Measurements from ENCODE around the gene TLR1.
"Not testable (repeated sequence)": the region's sequence is repeated elsewhere in the genome, so short reads cannot be mapped to it uniquely, and the experiment has no call there.

Gene TLR1

GRCh38 chr4:38777925-38778324 lies 26.7 kb downstream of the TLR1 start:
- H3K9me3 Mint-ChIP-seq; intact Hi-C loops (cut with micrococcal nuclease); H3K27ac Mint-ChIP-seq; H3K4me3 Mint-ChIP-seq; H3K27me3 Mint-ChIP-seq; H3K36me3 Mint-ChIP-seq (ENCODE audit: low read depth): not testable (repeated sequence)
- H3K4me1 Mint-ChIP-seq (ENCODE audit: low read depth) = peaks cover 13% of the 10 kb centered on the region

- no peaks in the 10 kb centered on the region for H3K36me3 Mint-ChIP-seq (ENCODE audit: low read depth)
These were observed 29.3 kb downstream of the TLR1 start for GRCh38 chr4:38775326-38775725.

GRCh38 chr4:38774181-38774955 lies 30.2 kb downstream of the TLR1 start:
- intact Hi-C loops (cut with micrococcal nuclease) = no loop called here
- Mint-ChIP-seq H3K4me3 (no peak overlapping the region), H3K27ac (no peak overlapping the region), H3K4me1 (ENCODE audit: low read depth) (peaks cover 8% of the 10 kb centered on the region), H3K36me3 (ENCODE audit: low read depth) (no peaks in the 10 kb centered on the region), H3K27me3 (no peaks in the 10 kb centered on the region), H3K9me3 (peaks cover 10% of the 10 kb centered on the region)

More at GRCh38 chr4:38775326-38775725, 29.3 kb downstream of the TLR1 start:
- Mint-ChIP-seq H3K4me3 (no peak overlapping the region), H3K4me1 (ENCODE audit: low read depth) (peaks cover under 1% of the 10 kb centered on the region), H3K27me3 (no peaks in the 10 kb centered on the region), H3K9me3 (peaks cover 10% of the 10 kb centered on the region), H3K27ac (no peak overlapping the region)
- intact Hi-C loops (cut with micrococcal nuclease) = no loop called here

- H3K36me3 Mint-ChIP-seq (ENCODE audit: low read depth); H3K27me3 Mint-ChIP-seq; H3K4me3 Mint-ChIP-seq; intact Hi-C loops (cut with micrococcal nuclease); H3K27ac Mint-ChIP-seq: not testable (repeated sequence)
- H3K9me3 Mint-ChIP-seq = peaks cover 17% of the 10 kb centered on the region
- H3K4me1 Mint-ChIP-seq (ENCODE audit: low read depth) = peaks cover 38% of the 10 kb centered on the region
These were observed 34.3 kb downstream of the TLR1 start for GRCh38 chr4:38770281-38770680.

- Mint-ChIP-seq H3K4me3 (no peak overlapping the region), H3K36me3 (ENCODE audit: low read depth) (no peaks in the 10 kb centered on the region), H3K27me3 (no peaks in the 10 kb centered on the region), H3K27ac (no peak overlapping the region), H3K9me3 (peaks cover 17% of the 10 kb centered on the region), H3K4me1 (ENCODE audit: low read depth) (peaks cover 42% of the 10 kb centered on the region)
- intact Hi-C loops (cut with micrococcal nuclease) = no loop called here
These were observed 34.7 kb downstream of the TLR1 start for GRCh38 chr4:38769857-38770256.

- H3K9me3 Mint-ChIP-seq = peaks cover 17% of the 10 kb centered on the region
- no peaks in the 10 kb centered on the region for H3K36me3 Mint-ChIP-seq (ENCODE audit: low read depth)
- peak overlapping the region; percentile 73 for H3K27ac Mint-ChIP-seq
- no peak overlapping the region for H3K4me3 Mint-ChIP-seq
- intact Hi-C loops (cut with micrococcal nuclease) = no loop called here
- H3K27me3 Mint-ChIP-seq = no peaks in the 10 kb centered on the region
- H3K4me1 Mint-ChIP-seq (ENCODE audit: low read depth) = peaks cover 43% of the 10 kb centered on the region
These were observed 35.1 kb downstream of the TLR1 start for GRCh38 chr4:38769441-38769840.

- Mint-ChIP-seq H3K4me1 (ENCODE audit: low read depth) (peaks cover 47% of the 10 kb centered on the region), H3K27me3 (no peaks in the 10 kb centered on the region), H3K4me3 (peak overlapping the region; percentile 14), H3K9me3 (peaks cover 17% of the 10 kb centered on the region), H3K36me3 (ENCODE audit: low read depth) (no peaks in the 10 kb centered on the region), H3K27ac (peak overlapping the region; percentile 73)
- intact Hi-C loops (cut with micrococcal nuclease) = no loop called here
These were observed 35.6 kb downstream of the TLR1 start for GRCh38 chr4:38768968-38769394.

GRCh38 chr4:38766940-38767339 lies 37.7 kb downstream of the TLR1 start:
- H3K9me3 Mint-ChIP-seq = peaks cover 17% of the 10 kb centered on the region
- H3K27me3 Mint-ChIP-seq; intact Hi-C loops (cut with micrococcal nuclease); H3K4me3 Mint-ChIP-seq; H3K36me3 Mint-ChIP-seq (ENCODE audit: low read depth): not testable (repeated sequence)
- peak overlapping the region; percentile 6 for H3K27ac Mint-ChIP-seq
- peaks cover 57% of the 10 kb centered on the region for H3K4me1 Mint-ChIP-seq (ENCODE audit: low read depth)

GRCh38 chr4:38765382-38765781 lies 39.2 kb downstream of the TLR1 start:
- Mint-ChIP-seq H3K27me3 (no peaks in the 10 kb centered on the region), H3K4me3 (no peak overlapping the region), H3K9me3 (peaks cover 17% of the 10 kb centered on the region), H3K36me3 (ENCODE audit: low read depth) (no peaks in the 10 kb centered on the region), H3K27ac (no peak overlapping the region), H3K4me1 (ENCODE audit: low read depth) (peaks cover 71% of the 10 kb centered on the region)
- intact Hi-C loops (cut with micrococcal nuclease) = no loop called here

- Mint-ChIP-seq H3K9me3 (peaks cover 17% of the 10 kb centered on the region), H3K27ac (no peak overlapping the region)
These were observed 40.3 kb downstream of the TLR1 start for GRCh38 chr4:38764277-38764676.

GRCh38 chr4:38762560-38762959 lies 42.0 kb downstream of the TLR1 start:
- intact Hi-C loops (cut with micrococcal nuclease) = no loop called here
- Mint-ChIP-seq H3K4me1 (ENCODE audit: low read depth) (peaks cover 61% of the 10 kb centered on the region), H3K4me3 (no peak overlapping the region), H3K27me3 (no peaks in the 10 kb centered on the region), H3K9me3 (peaks cover 15% of the 10 kb centered on the region), H3K36me3 (ENCODE audit: low read depth) (no peaks in the 10 kb centered on the region), H3K27ac (peak overlapping the region; percentile 96)

More at GRCh38 chr4:38764277-38764676, 40.3 kb downstream of the TLR1 start:
- no peaks in the 10 kb centered on the region for H3K36me3 Mint-ChIP-seq (ENCODE audit: low read depth)
- peaks cover 66% of the 10 kb centered on the region for H3K4me1 Mint-ChIP-seq (ENCODE audit: low read depth)
- H3K27me3 Mint-ChIP-seq = no peaks in the 10 kb centered on the region
- H3K4me3 Mint-ChIP-seq = no peak overlapping the region
- intact Hi-C loops (cut with micrococcal nuclease) = no loop called here

- Mint-ChIP-seq H3K9me3 (no peaks in the 10 kb centered on the region), H3K27ac (peak overlapping the region; percentile 53), H3K4me1 (ENCODE audit: low read depth) (peaks cover 44% of the 10 kb centered on the region), H3K4me3 (no peak overlapping the region), H3K36me3 (ENCODE audit: low read depth) (no peaks in the 10 kb centered on the region), H3K27me3 (no peaks in the 10 kb centered on the region)
- intact Hi-C loops (cut with micrococcal nuclease) = loop anchor here (1.0 to 2.0 kb wide), 3 partner anchors 23 to 375 kb away; partner anchors contain the start of gene TLR10
These were observed 44.8 kb downstream of the TLR1 start for GRCh38 chr4:38759790-38760122.

- Mint-ChIP-seq H3K9me3 (no peaks in the 10 kb centered on the region), H3K4me1 (ENCODE audit: low read depth) (peaks cover 42% of the 10 kb centered on the region), H3K36me3 (ENCODE audit: low read depth) (no peaks in the 10 kb centered on the region), H3K4me3 (no peak overlapping the region), H3K27me3 (no peaks in the 10 kb centered on the region), H3K27ac (peak overlapping the region; percentile 53)
- intact Hi-C loops (cut with micrococcal nuclease) = loop anchor here (1.0 to 2.0 kb wide), 2 partner anchors 98 to 376 kb away; no protein-coding TSS in a partner anchor
These were observed 45.3 kb downstream of the TLR1 start for GRCh38 chr4:38759113-38759789.

GRCh38 chr4:38757945-38758600 lies 46.5 kb downstream of the TLR1 start:
- H3K9me3 Mint-ChIP-seq = no peaks in the 10 kb centered on the region
- no peaks in the 10 kb centered on the region for H3K27me3 Mint-ChIP-seq
- no peaks in the 10 kb centered on the region for H3K36me3 Mint-ChIP-seq (ENCODE audit: low read depth)
- H3K4me3 Mint-ChIP-seq = no peak overlapping the region
- intact Hi-C loops (cut with micrococcal nuclease) = loop anchor here (2.0 kb wide), 1 partner anchor 377 kb away; no protein-coding TSS in a partner anchor
- H3K4me1 Mint-ChIP-seq (ENCODE audit: low read depth) = peaks cover 39% of the 10 kb centered on the region
- H3K27ac Mint-ChIP-seq = no peak overlapping the region
